ENCODE results near the gene OPRM1. TPM values are rescaled to one million over a fixed set of nuclear protein-coding genes. Genes with fewer than 3 reads are reported as not detected.

OPRM1 gene
- total and polyA plus RNA-seq, 2 of the 8 experiments (the other 6 are each of a cell fraction or from before 2014, with no cell fraction given), result not detected

GRCh38 chr6:154058963-154059680, 20.1 kb downstream of the OPRM1 start (continued):
- TF ChIP-seq TAF7 (optimal IDR thresholded peaks at IDR 0.05; ENCODE audit: borderline replicate concordance, low read depth, low read length) (no peak), RXRA (IDR thresholded peaks at IDR 0.05; ENCODE audit: insufficient read depth, low read depth, low read length) (no peak)

All from H1 (cell line).